ENCODE data around the gene DHX34.
"Not testable (repeated sequence)": the region's sequence is repeated elsewhere in the genome, so short reads cannot be mapped to it uniquely, and the experiment has no call there.

Gene DHX34

DNA sequence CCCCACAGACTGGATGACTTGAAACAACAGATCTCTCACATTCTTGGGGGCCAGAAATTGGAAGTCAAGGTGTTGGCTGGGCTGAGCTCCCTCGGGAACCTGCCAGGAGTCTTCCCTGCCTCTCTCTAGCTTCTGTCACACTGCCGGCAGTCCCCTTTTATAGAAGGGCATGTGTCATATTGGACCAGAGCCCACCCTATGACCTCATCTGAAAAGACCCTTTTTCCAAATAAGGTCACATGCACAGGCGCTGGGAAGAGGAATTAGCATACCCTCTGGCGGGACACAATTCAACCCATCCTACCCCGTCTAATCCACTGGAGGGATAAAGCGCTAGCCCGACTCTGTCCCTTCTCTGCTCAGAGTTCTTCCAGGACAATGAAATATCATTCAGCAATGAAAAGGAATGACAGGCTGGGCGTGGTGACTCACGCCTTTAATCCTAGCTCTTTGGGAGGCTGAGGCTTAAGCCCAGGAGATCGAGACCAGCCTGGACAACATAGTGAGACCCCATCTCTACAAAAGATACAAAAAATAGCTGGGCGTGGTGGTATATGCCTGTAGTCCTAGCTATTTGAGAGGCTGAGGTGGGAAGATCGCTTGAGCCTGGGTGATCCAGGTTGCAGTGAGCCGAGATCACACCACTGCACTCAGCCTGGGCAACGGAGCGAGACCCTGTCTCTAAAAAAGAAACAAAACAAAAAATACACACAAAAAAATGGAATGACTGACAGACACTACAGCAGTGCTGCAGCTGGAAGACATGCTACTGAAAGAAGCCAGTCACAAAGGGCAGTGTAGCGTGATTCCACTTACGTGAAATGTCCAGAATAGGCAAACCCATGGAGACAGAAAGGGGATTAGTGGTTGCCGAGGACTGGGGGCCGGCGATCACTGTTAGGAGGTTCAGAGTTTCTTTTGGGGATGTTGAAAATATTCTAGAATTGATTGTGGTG is 41.7 kb downstream of the DHX34 start:
- DNase-seq, result no peak

DNA sequence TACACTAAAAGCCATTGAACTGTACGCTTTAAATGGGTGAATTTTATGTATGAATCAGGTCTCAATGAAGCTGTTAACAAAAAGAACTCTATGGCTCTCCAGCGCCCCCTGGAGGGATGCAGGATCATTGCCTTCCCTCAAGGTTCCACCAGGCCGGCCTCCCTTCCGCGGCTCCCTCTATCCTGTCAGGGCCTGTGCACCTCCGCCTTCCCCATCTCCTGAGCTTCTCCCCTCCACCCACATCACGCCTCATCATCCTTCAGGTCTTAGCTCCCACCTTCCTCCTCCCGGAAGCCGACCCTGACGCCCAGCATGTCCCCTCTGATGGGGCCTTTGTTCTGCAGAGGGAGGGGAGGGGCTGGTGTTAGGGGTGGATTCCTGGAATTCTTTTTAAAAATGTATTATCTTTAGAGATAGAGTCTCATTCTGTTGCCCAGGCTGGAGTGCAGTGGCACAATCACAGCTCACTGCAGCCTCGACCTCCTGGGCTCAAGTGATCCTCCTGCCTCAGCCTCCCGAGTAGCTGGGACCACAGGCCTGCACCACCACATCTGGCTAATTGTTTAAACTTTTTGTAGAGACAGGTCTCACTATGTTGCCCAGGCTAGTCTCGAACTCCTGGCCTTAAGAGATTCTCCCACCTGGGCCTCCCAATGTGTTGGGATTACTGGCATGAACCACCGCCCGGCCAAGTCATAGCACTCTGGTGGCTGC is 42.6 kb downstream of the DHX34 start:
- peak; percentile 66 to 83 for DNase-seq

DNA sequence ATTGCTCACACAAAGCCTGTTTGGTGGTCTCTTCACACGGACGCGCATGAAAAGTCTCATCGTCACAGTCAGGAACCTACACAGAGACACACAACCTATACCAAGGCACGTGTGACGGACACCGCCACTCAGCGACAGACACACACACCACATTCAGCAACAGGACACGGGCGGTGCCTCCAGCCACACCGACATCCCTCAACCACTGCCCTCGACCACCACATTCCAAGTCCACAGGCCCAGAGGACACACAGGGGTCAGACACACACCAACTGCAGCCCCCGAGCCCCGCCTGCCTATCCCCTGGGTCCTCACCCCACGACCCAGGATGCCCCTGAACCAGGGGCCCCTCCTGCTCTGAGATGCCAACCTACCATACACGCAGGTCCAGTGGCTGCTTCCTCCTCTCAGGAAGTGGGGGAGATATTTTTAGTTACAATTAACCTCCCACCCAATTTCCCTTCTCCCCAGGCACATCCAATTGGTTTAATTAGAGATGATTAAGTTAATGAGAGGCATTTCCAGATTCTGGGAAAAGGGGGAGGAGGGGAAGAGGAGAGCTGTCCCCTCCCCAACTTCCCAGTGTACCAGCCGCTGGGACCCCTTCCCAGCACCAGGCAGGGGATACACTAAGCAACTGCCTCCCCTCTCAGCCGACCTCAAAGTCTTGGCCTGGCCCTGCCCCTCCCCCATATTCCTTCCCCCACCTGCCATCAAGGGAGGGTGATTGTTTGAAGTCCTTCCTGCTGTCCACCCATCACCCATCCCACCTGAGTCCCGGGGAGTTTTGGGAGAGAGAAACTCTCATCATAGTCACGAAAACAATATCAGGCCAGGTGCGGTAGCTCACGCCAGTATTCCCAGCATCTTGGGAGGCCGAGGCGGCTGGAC is 49.8 kb downstream of the DHX34 start:
- DNase-seq, result no peak

DNA sequence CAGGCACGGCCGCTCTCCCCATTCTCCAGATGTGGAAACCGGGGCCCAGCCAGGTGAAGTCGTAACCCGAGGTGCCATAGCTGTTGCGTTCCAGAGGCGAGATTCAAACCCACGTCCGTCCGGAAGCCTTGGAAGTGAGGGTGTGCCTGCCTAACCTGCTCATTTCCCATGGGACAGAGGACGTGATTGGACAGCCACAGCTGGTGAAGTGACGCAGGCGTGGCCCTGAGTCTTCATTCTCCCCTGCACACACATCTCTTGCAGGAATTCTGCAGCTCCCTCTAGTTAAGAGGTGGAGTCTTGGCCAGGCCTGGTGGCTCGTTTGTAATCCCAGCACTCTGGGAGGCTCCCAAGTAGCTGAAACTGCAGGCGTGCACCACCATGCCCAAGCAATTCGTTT is 53.4 kb downstream of the DHX34 start:
- DNase-seq, result no peak

DNA sequence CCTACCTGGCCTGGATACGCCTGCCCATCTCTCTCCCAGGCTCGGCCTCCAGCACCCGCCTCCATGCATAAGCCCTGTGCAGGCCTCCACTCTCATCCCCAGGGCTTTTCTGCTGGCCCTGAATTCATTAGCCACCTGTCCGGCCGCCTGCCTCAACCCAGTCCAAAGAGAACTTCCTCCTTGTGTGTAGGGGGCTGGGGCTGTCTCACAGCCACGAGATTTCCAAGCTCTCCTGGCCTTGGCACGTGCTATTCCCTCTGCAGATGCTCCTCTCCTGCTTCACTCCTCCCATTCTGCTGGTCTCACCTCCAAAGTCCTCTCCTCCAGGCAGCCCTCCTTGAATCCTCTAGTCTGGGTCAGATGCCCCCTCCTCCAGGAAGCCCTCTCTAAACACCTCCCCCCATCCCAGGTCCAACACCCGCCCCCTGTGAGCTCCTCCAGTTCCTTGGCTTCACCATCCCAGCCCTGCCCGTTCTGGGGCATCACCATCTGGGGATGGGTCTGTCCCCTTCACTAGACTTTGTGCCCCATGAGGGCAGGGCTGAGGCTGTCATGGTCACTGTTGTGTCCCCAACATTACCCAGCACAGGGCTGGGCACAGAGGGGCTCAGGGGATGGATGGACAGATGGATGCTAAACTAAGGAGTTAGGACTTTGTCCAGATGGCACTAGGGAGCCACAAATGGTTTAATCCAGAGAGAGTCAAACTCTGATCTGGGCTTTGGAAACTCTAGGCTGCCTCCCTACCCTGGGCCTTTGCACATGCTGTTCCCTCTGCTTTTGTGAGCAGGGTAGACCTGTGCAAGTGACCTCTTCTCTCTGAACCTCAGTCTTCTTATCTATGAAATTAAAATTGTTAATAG is 55.5 kb downstream of the DHX34 start:
- DNase-seq, result no peak

DNA sequence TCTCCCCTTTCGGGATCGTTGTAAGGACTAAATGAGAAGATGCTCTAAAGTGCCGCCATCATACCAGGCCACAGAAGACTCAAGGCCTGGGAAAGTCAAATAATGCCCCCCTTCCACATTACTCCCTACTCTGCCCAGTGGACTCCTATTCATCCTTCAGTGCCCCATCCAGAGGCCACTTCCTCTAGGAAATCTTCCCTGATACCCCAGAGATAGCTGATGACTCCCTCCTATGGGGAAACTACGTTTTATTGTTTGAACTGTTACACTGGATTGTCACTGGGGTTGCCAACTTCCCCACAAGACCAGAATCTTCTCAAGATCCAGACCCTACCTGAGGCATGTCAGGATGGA is 56.1 kb downstream of the DHX34 start:
- no peak for DNase-seq

DNA sequence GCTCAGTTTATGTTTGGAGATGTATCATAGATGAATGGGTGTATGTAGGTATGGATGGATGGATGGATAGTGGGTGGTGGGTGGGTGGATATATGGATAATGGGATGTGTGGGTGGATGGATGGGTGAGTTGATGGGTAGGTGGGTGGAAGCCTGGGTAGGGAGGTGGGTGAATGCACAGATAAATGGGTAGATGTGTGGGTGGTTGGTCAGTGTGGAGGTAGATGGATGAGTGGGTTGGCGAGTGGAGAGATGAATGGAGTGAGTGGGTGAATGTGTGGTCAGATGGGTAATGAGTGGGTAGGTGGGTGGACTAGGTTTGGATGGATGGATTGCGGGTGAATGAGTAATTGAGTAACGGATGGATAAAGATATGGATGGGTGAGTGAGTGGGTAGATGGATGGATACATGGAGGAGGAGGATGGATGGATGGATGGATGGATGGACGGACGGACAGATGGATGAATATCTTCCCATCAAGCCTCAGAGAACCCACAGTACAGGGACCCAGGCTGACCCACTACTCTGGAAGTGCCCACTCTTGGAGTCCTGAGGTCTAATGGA is 56.8 kb downstream of the DHX34 start:
- DNase-seq, result no peak

DNA sequence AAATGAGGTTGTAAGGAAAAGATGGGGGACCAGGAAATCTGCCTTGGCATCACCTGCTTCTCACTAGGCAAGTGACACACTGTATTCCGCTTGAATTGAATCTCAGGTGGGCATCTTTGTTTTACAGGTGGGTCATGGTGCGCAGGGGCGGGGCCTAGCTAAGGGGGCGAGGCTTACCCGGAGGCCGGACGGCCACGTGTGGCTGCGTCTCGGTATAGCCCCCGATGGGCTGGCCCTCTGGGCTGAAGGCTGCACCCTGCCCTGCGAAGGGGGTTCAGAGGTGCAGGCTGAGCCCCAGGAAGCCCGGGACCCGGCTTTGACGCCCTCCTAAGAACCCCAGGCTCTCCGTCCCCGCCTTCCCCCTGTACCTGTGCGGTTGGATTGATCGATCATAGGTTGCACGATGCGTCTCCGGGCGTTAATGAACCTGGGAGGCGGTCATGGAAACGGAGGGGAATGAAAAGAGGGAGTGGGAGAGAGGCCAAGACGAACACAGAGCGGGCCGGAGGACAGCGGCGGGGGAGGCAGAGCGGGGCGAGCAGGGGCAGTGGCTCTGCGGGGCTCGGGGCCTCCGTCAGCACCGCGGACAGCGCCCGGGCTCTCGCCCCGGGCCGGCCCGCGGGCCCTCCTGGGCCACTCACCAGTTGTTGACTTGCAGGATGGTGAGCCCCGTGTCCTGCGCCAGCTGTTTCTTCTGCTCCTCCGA is 57.7 kb downstream of the DHX34 start:
- no peak for DNase-seq

DNA sequence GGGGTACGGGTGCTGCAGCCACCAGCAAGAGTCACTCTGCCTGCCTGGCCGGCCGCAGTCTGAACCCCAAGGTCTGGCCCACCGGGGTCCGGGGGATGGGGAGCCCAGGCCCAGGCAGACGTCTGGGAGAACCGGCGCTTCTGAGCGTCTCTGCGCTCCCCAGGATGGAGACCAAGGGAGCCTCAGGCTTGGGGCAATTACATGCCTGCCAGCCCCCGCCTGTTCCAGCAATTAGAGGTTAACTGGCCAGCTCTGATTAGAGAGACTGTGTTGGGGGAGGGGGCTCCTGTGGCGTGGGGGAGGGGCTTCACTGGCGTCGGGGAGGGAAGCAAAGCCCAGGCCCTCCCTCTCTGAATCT is 58.3 kb downstream of the DHX34 start:
- DNase-seq, result no peak

DNA sequence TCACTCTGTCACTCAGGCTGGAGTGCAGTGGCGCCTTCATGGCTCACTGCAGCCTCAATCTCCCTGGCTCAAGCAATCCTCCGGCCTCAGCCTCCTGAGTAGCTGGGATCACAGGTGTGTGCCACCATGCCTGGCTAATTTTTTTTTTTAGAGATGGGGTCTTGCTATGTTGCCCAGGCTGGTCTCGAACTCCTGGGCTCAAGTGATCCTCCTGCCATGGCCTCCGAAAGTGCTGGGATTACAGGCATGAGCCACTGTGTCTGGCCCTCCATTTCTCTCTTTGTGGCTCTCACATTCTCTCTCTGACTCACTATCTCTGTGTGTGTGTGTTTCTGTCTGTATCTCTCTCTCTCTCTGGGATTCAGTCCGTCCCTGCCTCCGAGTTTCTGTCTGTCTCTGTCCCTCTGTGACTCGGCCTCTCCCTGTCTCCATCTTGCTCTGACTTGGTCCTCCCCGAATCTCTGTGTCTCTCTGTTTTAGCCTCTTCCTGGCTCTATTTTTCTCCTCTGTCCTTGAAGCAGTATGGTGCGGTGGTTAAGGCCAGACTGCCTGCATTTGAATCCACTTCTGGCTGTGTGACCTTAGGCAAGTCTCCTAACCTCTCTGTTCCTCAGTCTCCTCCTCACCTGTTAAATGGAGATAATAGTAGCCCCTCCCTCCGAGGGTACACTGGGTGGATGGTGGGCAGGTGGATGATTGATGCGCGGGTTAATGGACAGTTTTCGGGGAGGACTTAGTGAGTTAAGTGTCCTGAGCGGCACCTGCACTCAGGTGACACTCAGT is 59.2 kb downstream of the DHX34 start:
- no peak for DNase-seq

DNA sequence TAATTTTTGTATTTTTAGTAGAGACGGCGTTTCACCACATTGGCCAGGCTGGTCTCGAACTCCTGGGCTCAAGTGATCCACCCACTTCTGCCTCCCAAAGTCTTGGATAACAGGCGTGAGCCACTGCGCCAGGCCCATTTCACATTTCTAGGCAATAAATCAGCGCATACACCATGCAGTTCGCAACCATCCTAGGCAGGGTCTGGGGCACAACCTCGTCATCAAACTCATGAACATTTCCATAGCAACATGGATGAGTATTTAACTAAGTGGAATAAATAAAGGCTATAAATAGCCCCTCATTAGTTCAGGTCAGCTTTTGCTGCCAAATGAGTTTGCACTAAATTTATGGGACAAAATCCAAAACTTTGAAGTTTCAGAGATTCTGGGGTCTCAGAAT is 62.0 kb downstream of the DHX34 start:
- DNase-seq, result no peak

DNA sequence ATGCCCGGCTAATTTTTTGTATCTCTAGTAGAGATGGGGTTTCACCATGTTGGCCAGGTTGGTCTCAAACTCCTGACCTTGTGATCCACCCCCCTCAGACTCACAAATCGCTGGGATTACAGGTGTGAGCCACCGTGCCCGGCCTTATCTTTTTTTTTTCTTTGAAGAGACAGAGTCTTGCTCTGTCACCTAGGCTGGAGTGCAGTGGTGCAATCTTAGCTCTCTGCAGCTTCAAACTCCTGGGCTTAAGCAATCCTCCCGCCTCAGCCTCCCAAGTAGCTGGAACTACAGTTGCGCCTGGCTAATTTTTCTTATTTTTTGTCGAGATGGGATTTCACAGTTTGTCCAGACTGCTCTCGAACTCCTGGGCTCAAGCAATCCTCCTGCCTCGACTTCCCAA is 62.6 kb downstream of the DHX34 start:
- not testable (repeated sequence) for DNase-seq

DNA sequence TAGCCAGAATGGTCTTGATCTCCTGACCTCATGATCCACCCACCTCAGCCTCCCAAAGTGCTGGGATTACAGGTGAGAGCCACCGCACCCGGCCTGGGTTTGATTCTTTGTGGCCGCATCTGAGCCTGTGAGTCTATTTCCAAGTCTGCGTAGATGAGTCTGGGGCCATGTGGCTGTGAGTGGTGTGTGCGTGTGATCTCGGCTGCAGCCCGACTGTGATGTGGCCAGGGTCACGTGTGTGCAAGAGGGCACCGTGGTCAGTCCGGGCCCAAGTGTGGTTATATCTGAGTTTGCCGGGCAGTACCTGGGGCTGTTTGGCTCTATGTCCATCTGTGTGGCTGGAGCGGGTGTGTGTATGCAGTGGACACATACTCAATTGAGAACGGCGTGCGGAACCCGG is 64.8 kb downstream of the DHX34 start:
- no peak for DNase-seq

DNA sequence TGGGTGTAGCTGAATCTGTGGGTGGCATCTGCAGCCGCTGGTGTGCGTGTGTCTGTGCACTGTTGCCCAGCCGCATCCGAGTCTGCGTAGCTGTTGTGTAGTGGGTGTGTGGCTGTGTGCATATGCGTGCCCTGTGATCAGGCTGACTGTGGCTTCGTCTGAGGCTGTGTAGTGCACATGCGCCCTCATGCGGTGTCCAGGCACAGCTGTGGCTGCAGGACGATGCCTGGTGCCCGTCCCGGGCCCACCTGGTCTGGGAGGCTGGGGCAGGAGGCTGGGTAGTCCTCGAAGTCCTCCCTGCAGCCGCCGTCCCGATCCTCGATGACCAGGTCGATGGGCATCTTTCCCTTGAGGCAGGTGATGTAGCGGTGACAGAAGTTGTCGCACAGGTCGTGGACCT is 65.4 kb downstream of the DHX34 start:
- DNase-seq, result no peak

DNA sequence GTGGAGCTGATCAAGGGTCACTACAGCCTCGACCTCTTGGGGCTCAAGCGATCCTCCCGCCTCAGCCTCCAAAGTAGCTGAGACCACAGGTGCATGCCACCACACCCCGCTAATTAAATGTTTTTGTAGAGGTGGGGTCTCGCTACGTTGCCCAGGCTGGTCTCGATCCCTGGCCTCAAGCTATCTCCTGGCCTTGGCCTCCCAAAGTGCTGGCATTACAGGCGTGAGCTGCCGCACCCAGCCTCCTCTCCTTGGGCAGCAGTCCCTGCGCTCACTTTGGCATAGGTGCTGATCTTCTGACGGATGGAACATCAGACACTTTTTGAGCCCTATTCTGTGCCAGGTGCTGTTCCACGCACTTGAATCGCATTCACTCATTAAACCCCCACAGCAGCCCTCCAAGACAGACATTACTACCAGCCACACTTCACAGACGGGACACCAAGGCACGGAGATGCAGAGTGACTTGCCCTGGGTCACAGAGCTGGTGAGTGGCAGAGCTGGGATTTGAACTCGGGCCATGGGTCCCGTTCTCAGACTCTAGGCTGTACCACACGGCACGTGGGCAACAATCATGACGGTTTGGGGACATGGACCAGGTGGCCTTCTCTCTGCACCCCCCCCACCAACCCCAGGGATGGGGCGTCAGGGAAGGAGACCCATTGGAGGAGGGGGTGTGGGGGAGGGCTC is 67.0 kb downstream of the DHX34 start:
- no peak for DNase-seq

DNA sequence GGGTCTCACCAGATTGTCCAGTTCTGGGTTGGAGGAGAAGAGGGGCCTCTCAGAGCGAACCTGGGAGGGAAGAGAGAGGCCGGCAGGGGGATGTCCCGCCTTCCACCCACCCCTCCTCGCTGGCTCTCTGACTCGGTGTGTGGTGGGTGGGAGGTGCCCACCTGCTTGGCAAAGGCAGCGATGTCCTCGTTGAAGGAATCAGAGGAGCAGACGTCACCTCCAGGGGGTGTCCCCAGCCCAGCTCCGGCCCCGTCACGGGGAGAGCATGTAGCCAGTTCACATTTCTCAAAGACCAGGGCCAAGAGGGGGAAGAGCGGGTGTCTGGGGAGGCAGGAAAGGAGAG is 67.5 kb downstream of the DHX34 start:
- DNase-seq, result no peak

DNA sequence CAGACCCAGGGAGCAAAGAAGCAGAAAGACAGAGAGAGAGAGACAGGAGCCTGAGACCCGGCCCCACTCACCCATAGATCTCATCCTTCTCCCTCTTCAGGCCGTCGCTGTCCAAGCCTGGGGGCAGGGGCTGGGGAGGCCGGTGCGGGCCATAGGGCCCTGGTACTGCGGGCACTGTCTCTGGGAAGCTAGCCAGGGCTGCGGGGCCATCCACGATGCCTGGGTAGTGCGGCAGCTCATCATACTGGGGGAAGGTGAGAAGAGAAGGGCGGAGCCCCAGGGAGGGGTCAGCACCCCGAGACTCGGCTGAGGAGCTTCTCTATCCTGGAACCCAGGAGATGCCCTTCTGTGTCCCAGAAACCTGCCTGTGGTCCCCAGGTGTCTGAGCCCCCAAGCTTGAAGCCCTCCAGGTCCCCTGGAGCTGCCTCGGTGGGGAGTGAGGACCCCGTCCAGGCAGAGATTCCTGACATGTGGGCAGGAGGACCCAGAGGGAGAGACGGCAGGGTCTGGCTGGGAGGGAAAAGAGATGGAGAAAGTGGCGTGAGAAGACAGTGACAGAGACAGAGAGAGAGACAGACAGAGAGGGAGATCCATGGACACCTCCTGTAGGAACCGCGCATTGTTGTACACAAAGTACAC is 68.1 kb downstream of the DHX34 start:
- no peak for DNase-seq

DNA sequence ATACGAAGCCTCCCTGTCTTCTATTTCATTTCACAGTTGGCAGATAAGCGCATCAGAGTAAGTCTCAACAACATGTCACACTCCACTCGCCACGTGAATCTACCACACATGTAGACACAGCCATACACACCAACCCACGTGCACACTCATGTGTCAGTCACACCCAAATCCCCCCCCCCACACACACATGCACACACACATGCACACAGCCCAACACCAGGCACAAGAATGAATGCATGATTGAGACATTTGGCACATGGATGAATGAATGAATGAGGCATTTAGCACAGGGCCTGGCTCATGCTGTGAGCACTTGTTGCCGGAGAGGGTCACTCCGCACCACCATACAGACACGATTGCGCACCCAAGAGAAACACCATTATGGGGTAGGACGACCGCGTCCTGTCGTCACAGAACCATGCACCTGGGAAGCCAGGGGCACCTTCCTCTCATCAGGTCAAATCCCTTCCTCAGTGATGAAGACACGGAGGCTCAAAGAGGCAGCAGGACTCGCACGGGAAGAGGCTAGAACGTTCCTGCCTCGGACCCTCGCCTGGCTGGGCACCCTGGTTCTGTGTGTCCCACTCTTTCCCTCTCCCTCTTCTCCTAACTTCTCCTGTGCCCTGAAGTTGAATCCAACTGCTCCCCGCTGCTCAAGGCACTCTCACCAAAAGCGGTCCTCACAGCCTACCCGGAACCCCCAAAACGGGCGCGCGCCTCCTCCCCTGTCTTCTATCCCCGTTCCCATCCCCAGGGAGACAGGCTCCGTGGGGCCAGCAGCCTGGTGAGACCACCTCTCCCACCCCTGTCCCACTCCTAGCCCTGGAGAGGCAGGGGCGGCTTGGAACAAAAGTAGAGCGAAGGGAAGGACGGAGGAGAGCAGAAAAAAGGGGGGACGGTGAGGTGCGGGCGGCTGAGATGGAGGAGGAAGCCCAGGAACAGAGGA is 68.9 kb downstream of the DHX34 start:
- peak in 1 of 2 experiments; percentile 34 for DNase-seq
